ENCODE results near the gene RPS6KA2. TPM values are rescaled to one million over a fixed set of nuclear protein-coding genes. Genes with fewer than 3 reads are reported as not detected.

Gene RPS6KA2
- total and polyA plus RNA-seq, 5 experiments from 2014 or later, result 2.1 to 13.6 (median 4.8) TPM

DNA sequence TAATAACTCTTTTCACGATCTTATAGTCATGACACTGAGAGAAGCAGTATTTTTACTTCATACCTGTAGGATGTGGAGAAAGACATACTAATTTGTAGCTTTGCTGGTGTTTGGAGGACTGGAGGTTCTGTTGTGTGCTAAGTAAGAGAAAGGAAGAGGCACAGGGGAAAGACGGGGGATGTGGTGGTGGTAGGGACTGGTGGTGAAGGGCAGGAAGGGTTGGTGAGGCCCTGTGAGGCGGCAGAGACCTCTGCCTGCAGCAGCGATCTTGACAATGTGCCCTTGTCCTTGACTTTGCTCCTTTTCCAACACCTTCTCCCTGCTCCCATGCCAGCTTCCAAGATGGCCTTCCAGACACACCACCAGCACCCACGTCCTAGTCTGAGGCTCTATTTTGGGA, 211.7 kb downstream of the RPS6KA2 start:
- H3K27ac Mint-ChIP-seq, result peak overlapping the region; percentile 74 to 99 (median 96)
- H3K27me3 Mint-ChIP-seq, result no peaks in the 10 kb centered on the region
- peaks cover 54 to 96% (median 95%) of the 10 kb centered on the region in 4 donors for H3K4me1 Mint-ChIP-seq
- POLR2A ChIA-PET, result interaction anchor here (0.8 to 1.5 kb wide), 6 partner anchors 11 to 541 kb away, joined by 3 to 9 read pairs (median 4); partner anchors contain the start of genes RNASET2 and RPS6KA2
- H3K4me3 Mint-ChIP-seq, result peak overlapping the region; percentile 10 to 83 (median 64)
- H3K9me3 Mint-ChIP-seq, result peaks cover 0 to 24% (median 5%) of the 10 kb centered on the region in 9 donors
- peaks cover 0 to 7% (median 0%) of the 10 kb centered on the region in 3 donors for H3K36me3 Mint-ChIP-seq
- ATAC-seq (peak; percentile 21 to 36), DNase-seq (peak in 7 of 10 donors; percentile 32 to 70 (median 43))

DNA sequence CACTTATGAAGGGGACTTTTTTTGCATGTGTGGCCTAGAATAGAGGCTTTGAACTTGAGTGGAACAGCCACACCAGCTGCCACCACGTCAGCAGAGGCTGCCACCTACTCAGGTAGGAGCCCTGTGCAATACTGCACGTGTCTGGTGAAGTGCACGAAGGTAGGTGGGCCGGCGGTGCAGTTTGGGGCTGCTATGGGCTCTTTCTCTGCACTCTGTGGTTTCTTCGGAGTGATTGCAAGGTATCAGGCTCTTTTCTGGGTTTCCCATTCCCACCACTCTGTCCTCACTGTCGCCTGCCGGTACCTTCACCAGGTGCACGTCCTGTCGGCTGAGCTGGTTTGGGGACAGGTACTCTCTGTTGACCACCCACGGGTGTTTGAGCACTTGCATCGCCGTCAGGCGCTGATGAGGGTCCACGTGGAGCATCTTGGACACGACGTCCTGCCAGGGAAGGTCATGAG, 213.5 kb downstream of the RPS6KA2 start:
- Mint-ChIP-seq H3K4me1 (peaks cover 49 to 85% (median 84%) of the 10 kb centered on the region in 4 donors), H3K9me3 (peaks cover 0 to 24% (median 5%) of the 10 kb centered on the region in 9 donors), H3K27me3 (no peaks in the 10 kb centered on the region), H3K36me3 (peaks cover 0 to 7% (median 0%) of the 10 kb centered on the region in 3 donors), H3K27ac (peak overlapping the region; percentile 64 to 98 (median 82)), H3K4me3 (peak overlapping the region; percentile 11 to 84 (median 55))
- DNase-seq (peak in 6 of 10 donors; percentile 15 to 57 (median 32)), ATAC-seq (peak; percentile 18 to 37)
- POLR2A ChIA-PET, result interaction anchor here (4.2 kb wide), 1 partner anchor 76 kb away, joined by 19 read pairs; no protein-coding TSS in a partner anchor

DNA sequence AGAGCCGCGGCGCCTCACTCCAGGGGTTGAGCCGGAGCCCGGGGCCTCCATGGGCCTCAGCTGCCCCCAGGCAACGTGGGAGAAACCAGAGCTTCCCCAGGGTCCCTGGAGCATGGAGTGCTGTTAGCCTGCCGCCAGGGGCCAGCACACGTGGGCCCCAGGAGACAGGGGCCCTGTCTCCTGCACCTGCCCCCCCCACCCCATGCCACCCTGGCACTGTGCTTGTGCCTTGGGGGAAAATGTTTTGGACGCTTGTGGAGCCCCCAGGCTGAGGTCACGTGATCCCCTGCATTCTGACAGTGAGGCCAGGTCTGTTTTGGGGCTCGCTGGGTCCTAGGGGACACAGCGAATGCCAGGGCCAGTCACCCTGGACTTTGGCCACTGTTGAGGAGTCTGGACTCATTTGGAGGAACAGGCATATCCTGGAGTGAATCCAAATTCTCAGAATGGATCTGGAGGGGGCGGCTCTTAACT, 214.1 kb downstream of the RPS6KA2 start:
- no peaks in the 10 kb centered on the region for H3K27me3 Mint-ChIP-seq
- peaks cover 0 to 24% (median 5%) of the 10 kb centered on the region in 9 donors for H3K9me3 Mint-ChIP-seq
- peak overlapping the region; percentile 19 to 84 (median 60) for H3K4me3 Mint-ChIP-seq
- H3K27ac Mint-ChIP-seq, result peak overlapping the region; percentile 60 to 98 (median 82)
- no peak for DNase-seq
- no peak for ATAC-seq
- H3K4me1 Mint-ChIP-seq, result peaks cover 50 to 82% (median 78%) of the 10 kb centered on the region in 4 donors
- H3K36me3 Mint-ChIP-seq, result peaks cover 0 to 7% (median 0%) of the 10 kb centered on the region in 3 donors
- POLR2A ChIA-PET, result interaction anchor here (1.7 to 4.2 kb wide), 2 partner anchors 29 to 76 kb away, joined by 5 to 19 read pairs; partner anchors contain the start of gene MPC1

DNA sequence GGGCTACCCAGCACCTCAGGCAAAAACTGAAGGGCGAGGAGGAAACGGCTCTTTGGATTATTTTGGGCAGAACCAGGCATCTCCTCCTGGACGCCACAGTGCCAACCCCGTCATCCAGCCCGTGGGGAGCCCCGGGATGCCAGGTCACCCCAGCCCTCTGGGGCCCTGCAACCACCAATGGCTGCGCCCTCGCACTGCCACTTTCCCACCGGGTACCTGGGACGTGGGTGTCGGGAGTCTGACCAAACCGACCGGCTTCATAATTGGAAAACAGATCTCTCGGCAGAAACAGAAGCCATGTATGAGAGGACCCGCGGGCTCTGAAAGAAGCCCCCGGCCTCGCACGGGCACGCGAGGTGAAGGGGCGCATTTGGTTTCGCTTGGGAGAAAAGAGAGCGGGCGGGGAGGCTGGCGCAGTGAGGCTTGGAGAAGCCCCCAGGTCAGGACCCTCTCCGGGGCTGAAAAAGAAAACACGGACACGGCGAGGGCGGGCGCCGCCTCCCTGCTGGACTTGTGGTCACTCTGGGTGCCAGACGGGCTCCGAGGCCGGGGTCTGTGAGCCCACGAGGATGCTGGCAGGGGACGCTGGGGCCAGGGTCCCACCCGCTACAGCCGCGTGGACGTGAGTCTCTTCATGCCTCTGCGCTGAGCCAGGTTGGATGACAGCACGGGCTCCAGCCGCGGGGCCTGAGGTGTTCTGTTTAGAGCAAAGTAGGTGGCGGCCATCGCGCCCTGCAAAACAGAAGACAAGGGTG, 214.7 kb downstream of the RPS6KA2 start:
- no peak for DNase-seq
- Mint-ChIP-seq H3K27ac (peak overlapping the region; percentile 79 to 97 (median 88)), H3K4me3 (peak overlapping the region; percentile 78 to 85 (median 80)), H3K9me3 (peaks cover 0 to 24% (median 5%) of the 10 kb centered on the region in 9 donors), H3K4me1 (peaks cover 48 to 76% (median 72%) of the 10 kb centered on the region in 4 donors), H3K36me3 (peaks cover 0 to 7% (median 0%) of the 10 kb centered on the region in 3 donors), H3K27me3 (no peaks in the 10 kb centered on the region)
- no peak for ATAC-seq
- POLR2A ChIA-PET, result interaction anchor here (1.0 to 4.2 kb wide), 7 partner anchors 11 to 544 kb away, joined by 3 to 19 read pairs (median 7); partner anchors contain the start of genes MPC1, RNASET2 and RPS6KA2

DNA sequence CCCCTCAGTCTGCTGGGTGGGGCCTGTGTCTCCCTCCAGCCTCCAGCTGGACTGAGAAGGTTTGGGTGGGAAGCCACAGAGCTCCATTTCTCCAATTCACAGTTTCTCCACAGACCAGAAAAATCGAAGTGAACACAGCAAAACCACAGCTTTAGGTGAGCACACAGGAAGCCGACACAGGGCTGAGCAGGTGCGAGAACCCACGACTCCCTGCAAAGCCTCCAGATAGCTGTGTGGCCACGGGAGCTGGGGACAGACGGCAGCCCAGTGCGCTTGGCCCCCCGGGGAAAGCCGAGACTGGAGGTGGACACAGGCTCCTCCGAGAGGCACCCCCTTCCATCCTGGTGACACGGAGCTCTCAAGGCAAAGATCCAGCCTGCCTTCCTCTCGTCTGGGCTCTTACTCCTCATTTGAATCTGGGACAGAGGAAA, 215.3 kb downstream of the RPS6KA2 start:
- Mint-ChIP-seq H3K4me1 (peaks cover 42 to 70% (median 66%) of the 10 kb centered on the region in 4 donors), H3K27ac (peak overlapping the region; percentile 79 to 97 (median 90)), H3K9me3 (peaks cover 0 to 20% (median 3%) of the 10 kb centered on the region in 9 donors), H3K4me3 (peak overlapping the region; percentile 78 to 85 (median 80)), H3K36me3 (peaks cover 0 to 4% (median 0%) of the 10 kb centered on the region in 3 donors), H3K27me3 (no peaks in the 10 kb centered on the region)
- DNase-seq, result peak in 7 of 10 donors; percentile 21 to 70 (median 52)
- ATAC-seq, result peak; percentile 70 to 77
- POLR2A ChIA-PET, result interaction anchor here (0.7 to 4.2 kb wide), 9 partner anchors 11 to 545 kb away, joined by 3 to 19 read pairs (median 5); partner anchors contain the start of genes MPC1, RNASET2, RPS6KA2 and SFT2D1

DNA sequence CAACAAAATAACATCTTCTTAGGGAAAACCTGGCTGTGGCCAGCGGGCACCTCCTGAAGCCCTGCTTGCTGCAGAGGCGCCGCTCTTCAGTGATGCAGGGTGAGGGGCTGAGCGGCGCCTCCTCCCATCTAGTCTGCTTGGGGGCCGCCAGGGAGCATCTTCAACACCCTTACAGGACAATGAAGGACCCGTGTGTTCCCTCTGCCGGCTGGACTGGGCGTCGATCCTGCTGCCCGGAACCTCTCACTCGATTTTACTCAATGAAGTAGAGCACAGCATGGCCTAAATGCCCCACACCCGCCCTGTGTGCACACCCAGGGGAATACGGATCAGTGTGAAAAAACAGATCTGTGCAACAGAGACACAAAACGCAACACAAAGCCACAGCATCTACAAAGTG, 215.8 kb downstream of the RPS6KA2 start:
- ATAC-seq, result peak; percentile 15 to 26
- peaks cover 0 to 15% (median 2%) of the 10 kb centered on the region in 9 donors for H3K9me3 Mint-ChIP-seq
- no peaks in the 10 kb centered on the region for H3K36me3 Mint-ChIP-seq
- no peak for DNase-seq
- POLR2A ChIA-PET, result interaction anchor here (0.7 to 4.2 kb wide), 11 partner anchors 10 to 545 kb away, joined by 3 to 19 read pairs (median 4); partner anchors contain the start of genes MPC1, RNASET2, RPS6KA2 and SFT2D1
- peak overlapping the region; percentile 78 to 85 (median 80) for H3K4me3 Mint-ChIP-seq
- H3K27me3 Mint-ChIP-seq, result no peaks in the 10 kb centered on the region
- H3K4me1 Mint-ChIP-seq, result peaks cover 38 to 65% (median 61%) of the 10 kb centered on the region in 4 donors
- peak overlapping the region; percentile 79 to 97 (median 90) for H3K27ac Mint-ChIP-seq

DNA sequence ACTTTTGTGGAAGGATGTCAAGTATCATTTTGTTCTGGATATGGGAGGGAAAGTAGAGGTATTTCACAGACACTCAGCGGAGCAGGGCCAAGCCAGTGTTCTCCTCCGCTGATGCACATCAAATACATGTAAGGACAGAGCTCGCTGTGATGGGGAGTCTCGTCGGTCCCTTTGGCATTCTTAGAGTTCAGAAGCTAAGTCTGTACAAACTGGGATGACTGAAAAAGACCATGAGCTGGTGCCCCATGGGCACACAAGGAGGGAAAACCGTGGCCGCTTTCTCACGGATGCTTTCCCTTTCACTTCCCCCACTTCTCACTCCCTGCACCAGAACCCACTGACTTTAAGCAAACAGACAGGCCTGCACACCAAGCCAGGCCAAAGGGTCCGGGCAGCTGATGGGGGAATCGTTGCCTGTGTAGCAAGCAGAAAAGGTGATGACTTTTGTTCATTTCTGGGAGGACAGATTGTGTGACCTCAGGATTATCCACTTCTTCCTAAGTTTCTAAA, 216.6 kb downstream of the RPS6KA2 start:
- no peaks in the 10 kb centered on the region for H3K36me3 Mint-ChIP-seq
- peaks cover 30 to 58% (median 53%) of the 10 kb centered on the region in 4 donors for H3K4me1 Mint-ChIP-seq
- no peak for ATAC-seq
- peak overlapping the region in 8 of 10 donors; percentile 8 to 85 (median 69) for H3K4me3 Mint-ChIP-seq
- no peaks in the 10 kb centered on the region for H3K27me3 Mint-ChIP-seq
- DNase-seq, result no peak
- H3K9me3 Mint-ChIP-seq, result peaks cover 0 to 7% (median 0%) of the 10 kb centered on the region in 9 donors
- POLR2A ChIA-PET, result interaction anchor here (0.8 to 4.2 kb wide), 4 partner anchors 29 to 357 kb away, joined by 3 to 19 read pairs (median 3); partner anchors contain the start of gene RPS6KA2
- peak overlapping the region; percentile 18 to 97 (median 88) for H3K27ac Mint-ChIP-seq

DNA sequence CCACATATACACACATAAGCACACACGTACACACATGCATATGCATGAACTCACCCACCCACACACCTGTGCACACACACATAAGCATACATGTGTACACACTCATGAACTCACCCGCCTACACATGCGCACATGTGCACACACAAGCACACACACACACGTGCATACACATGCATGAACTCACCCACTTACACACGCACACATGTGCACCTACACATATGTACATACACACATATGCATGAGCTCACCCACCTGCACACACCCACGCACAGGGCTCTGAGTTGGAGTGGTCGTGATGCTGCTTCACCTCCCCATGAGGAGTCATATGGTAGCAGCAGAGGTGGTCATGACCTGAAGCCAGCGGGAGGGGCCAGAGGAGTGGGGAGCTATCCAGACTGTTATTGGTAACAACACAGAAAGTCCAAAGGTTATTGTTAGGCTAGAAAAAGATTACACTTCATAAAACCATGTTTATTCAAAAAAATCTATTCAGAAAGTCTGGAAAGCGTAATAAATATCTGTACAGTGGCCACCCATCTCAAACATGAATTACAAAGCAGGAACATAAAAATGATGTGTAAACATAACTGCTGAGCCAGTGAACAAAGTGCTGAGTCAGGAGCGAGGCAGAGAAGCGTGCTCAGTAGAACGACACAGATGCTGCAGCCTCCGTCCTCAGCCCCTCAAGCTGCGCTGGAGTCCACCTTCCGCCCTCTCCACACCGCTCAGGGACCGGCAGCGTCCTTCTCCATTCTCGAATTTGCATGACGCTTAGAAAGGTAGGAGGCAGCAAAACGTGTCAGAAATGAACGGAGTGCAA, 217.9 kb downstream of the RPS6KA2 start:
- H3K4me1 Mint-ChIP-seq, result peaks cover 25 to 45% (median 40%) of the 10 kb centered on the region in 4 donors
- POLR2A ChIA-PET, result interaction anchor here (0.6 kb wide), 2 partner anchors 8 to 137 kb away, joined by 3 read pairs; no protein-coding TSS in a partner anchor
- DNase-seq, result no peak
- H3K27ac Mint-ChIP-seq, result peak overlapping the region in 6 of 10 donors; percentile 15 to 97 (median 50)
- no peaks in the 10 kb centered on the region for H3K36me3 Mint-ChIP-seq
- no peak for ATAC-seq
- H3K4me3 Mint-ChIP-seq, result peak overlapping the region in 1 of 10 donors; percentile 16
- H3K27me3 Mint-ChIP-seq, result no peaks in the 10 kb centered on the region
- no peaks in the 10 kb centered on the region for H3K9me3 Mint-ChIP-seq

DNA sequence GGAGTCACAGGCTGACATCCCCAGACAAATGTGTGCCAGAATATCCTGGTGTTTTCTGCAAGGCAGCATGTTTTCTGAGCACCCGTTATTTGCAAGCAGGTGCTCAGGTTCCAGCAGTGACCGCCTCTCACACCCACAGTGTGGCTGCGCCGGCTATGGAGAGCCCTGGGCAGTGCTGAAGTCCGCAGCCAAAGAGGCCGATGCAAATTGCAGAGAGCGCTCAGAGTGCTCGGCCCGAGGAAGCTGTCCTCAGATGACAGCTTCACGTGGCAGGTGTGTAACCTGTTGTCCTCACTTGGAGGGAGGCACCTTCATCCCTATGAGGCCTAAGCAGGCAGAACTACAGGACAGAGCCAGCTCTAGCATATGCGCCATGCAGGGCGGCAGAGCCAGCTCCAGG, 220.9 kb downstream of the RPS6KA2 start:
- no peak for DNase-seq
- POLR2A ChIA-PET, result interaction anchor here (0.9 to 1.9 kb wide), 3 partner anchors 11 to 81 kb away, joined by 3 to 6 read pairs (median 5); no protein-coding TSS in a partner anchor
- Mint-ChIP-seq H3K9me3 (no peaks in the 10 kb centered on the region), H3K4me3 (no peak overlapping the region), H3K27me3 (no peaks in the 10 kb centered on the region), H3K27ac (no peak overlapping the region), H3K4me1 (peaks cover 9 to 19% (median 16%) of the 10 kb centered on the region in 4 donors), H3K36me3 (no peaks in the 10 kb centered on the region)
- ATAC-seq, result no peak

DNA sequence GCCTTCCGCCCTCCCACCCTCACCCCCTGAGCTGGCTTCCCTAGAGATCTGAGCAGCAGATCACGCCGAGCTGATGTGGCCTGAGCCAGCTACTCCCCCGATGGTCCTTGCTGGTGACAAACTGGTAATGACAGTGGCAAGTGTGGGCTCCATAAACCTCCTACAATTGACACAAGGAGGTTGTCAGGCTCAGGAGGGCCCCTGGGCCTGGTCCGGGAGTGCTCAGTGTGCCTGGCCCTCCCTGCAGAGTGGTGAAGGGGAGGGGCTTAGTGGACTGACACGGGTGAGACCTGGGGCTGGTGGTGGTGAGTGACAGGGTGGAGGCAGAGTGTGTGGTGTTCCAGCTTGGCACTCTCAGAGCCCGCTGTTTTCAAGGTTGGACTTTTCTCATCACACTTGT, 221.7 kb downstream of the RPS6KA2 start:
- Mint-ChIP-seq H3K4me1 (peaks cover 9 to 15% (median 12%) of the 10 kb centered on the region in 4 donors), H3K36me3 (no peaks in the 10 kb centered on the region), H3K27ac (peak overlapping the region in 4 of 10 donors; percentile 17 to 75 (median 38)), H3K9me3 (no peaks in the 10 kb centered on the region), H3K4me3 (no peak overlapping the region), H3K27me3 (no peaks in the 10 kb centered on the region)
- no peak for ATAC-seq
- POLR2A ChIA-PET, result interaction anchor here (1.6 to 1.9 kb wide), 2 partner anchors 10 to 11 kb away, joined by 5 to 6 read pairs; no protein-coding TSS in a partner anchor
- DNase-seq, result no peak

All from naive thymus-derived CD8-positive, alpha-beta T cell (primary cell).